Psoas muscle (tissue), 8 donors: ENCODE data around the gene ARHGAP21. TPM values are rescaled to one million over a fixed set of nuclear protein-coding genes. Genes with fewer than 3 reads are reported as not detected.
"Not testable (repeated sequence)": the region's sequence is repeated elsewhere in the genome, so short reads cannot be mapped to it uniquely, and the experiment has no call there.

Source experiments
- ATAC-seq, 4 donors: fragments of 200-7000 bp; cut with Tn5 transposase; one replicate each; pipeline ENCODE4 v1.9.1; 2020; ENCODE audit warnings: moderate library complexity in 3 of 4, mild to moderate bottlenecking in 2 of 4
- DNase-seq, 2 donors: peaks; one replicate each; pipeline ENCODE4 v3.0.0-alpha.2; 2020
- H3K27ac ChIP-seq: fragments of 200-600 bp; one replicate; pipeline ENCODE4 v1.8.0; 2022
- H3K27me3 ChIP-seq, 3 donors: fragments of 200-600 bp in 1 of 3; one replicate each; pipeline versions ENCODE4 v1.6.1 to v1.8.0; 2013 to 2022; ENCODE audit warnings: low read length in 2 of 3, mild to moderate bottlenecking in 2 of 3, moderate library complexity in 1 of 3; ENCODE audit not compliant: insufficient read depth in 3 of 3
- H3K36me3 ChIP-seq, 2 donors: fragments of 200-600 bp in 1 of 2; one replicate each; pipeline versions ENCODE4 v1.6.1 to v1.8.0; 2013 to 2022; ENCODE audit warnings: low read depth in 1 of 2, mild to moderate bottlenecking in 1 of 2, moderate library complexity in 1 of 2; ENCODE audit not compliant: insufficient read depth in 1 of 2
- H3K4me1 ChIP-seq: fragments of 200-600 bp; one replicate; pipeline ENCODE4 v1.8.0; 2022
- H3K4me3 ChIP-seq: fragments of 200-600 bp; one replicate; pipeline ENCODE4 v1.8.0; 2022; ENCODE audit warnings: mild to moderate bottlenecking
- H3K9me3 ChIP-seq: fragments of 200-600 bp; one replicate; pipeline ENCODE4 v1.8.0; 2022
- WGBS, 3 donors: extraction: QIAGEN DNeasy Blood & Tissue Kit; methylation state at CpG; one replicate each; pipeline versions ENCODE4 v1.1.6 to v1.1.7; 2013; 5-methylcytosine and 5-hydroxymethylcytosine counted together
- intact Hi-C, 2 donors: fragments of 100-400 bp; cut with DNase I; formaldehyde crosslinking; loops; one replicate each; pipeline versions ENCODE4 v1.11.0 to v1.14.2; 2022
- polyA plus RNA-seq, 3 donors: library from polyadenylated mRNA; stranded (reverse); fragments of 200-250 nt; gene quantifications; one replicate each; pipeline ENCODE4 v1.2.3, GENCODE V29; 2013
- total RNA-seq, 4 donors: library from RNA; stranded (reverse); fragmentation: NEBNext Ultra II Directional in 2 of 4; extraction: Animal tissue kit (Norgen Biotek cat#: 25700) in 2 of 4; gene quantifications; one replicate each; pipeline versions ENCODE4 v1.2.1 to v1.2.4, GENCODE V29; 2021 to 2023
- TF ChIP-seq, protein P1 (sequence below): fragments of 200-600 bp; IDR thresholded peaks from one replicate; pipeline ENCODE4 v1.8.0; 2022; ENCODE audit warnings: antibody characterized with exemption
- donor health status: healthy with polysubstance abuse.
- donor health status: DM: no; HTN: no; CAD: no; lungs with moderate emphysema.
- donor health status: Bipolar disorder and iron deficiency.
- donor health status: healthy.
- donor health status: DM: yes; HTN: yes; CAD: no.
- donor health status: DM: no; HTN: no; CAD: no.
- donor health status: DM: no; HTN: no; CAD: no.
- donor health status: DM: yes; HTN: yes; CAD: no.

ARHGAP21 gene
- total and polyA plus RNA-seq, 7 donors: 16.1 to 44.7 (median 34.2) TPM

DNA sequence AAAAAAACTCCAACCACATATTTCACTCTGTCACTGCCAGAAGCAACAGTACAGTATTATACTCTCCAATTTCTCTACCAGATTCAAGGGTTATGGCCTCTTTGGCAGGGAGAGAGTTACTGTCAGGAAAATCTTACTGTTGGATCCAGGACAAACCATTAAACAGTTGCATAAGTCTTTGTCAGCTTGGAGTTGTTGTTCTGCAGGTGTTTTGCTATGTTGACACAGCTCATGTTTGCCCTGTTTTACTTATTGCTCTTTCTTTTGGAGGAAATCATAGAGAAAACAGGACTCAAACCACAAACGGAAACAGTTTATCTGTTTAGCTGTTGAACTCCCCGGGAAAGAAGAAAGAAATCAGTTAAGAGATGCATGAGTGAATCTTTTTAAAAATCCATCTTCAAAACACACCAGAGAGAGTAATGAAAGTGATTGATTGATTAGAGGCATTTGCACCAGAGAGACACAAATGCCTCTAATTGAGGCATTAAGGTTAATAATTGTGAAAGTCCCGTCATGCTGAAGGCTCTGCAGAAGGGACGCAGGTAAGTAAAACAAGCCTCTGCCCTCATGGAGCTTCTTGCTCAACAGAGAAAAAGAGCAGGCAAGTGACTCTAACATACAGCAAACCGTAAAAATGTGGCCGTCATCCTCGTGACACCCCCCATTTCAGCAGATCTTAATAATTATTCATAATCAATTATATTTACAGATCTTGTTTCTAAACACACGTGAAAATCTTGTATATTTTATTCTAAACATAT lies 38.7 kb upstream of the ARHGAP21 start:
- WGBS, 3 donors: 66 to 71% (median 69%) methylated on average over 8 of the region's 8 CpGs
- TF ChIP-seq, protein P1, sequence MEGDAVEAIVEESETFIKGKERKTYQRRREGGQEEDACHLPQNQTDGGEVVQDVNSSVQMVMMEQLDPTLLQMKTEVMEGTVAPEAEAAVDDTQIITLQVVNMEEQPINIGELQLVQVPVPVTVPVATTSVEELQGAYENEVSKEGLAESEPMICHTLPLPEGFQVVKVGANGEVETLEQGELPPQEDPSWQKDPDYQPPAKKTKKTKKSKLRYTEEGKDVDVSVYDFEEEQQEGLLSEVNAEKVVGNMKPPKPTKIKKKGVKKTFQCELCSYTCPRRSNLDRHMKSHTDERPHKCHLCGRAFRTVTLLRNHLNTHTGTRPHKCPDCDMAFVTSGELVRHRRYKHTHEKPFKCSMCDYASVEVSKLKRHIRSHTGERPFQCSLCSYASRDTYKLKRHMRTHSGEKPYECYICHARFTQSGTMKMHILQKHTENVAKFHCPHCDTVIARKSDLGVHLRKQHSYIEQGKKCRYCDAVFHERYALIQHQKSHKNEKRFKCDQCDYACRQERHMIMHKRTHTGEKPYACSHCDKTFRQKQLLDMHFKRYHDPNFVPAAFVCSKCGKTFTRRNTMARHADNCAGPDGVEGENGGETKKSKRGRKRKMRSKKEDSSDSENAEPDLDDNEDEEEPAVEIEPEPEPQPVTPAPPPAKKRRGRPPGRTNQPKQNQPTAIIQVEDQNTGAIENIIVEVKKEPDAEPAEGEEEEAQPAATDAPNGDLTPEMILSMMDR: no peak
- Histone ChIP-seq H3K27me3 (no peaks in the 10 kb centered on the region), H3K4me1 (no peaks in the 10 kb centered on the region), H3K4me3 (no peak overlapping the region), H3K36me3 (no peaks in the 10 kb centered on the region), H3K27ac (no peak overlapping the region), H3K9me3 (no peaks in the 10 kb centered on the region)
- DNase-seq (no peak), ATAC-seq (no peak)
- intact Hi-C loops: no loop called here

GRCh38 chr10:24759672-24760071 lies 36.0 kb upstream of the ARHGAP21 start:
- no peak overlapping the region for H3K4me3 ChIP-seq
- ATAC-seq (no peak), DNase-seq (no peak)
- WGBS, 3 donors: 80 to 91% (median 90%) methylated on average over 2 of the region's 2 CpGs
- intact Hi-C loops: no loop called here
- TF ChIP-seq, protein P1: no peak
- H3K27ac ChIP-seq: no peak overlapping the region
- H3K36me3 ChIP-seq: no peaks in the 10 kb centered on the region
- no peaks in the 10 kb centered on the region for H3K4me1 ChIP-seq
- no peaks in the 10 kb centered on the region for H3K27me3 ChIP-seq
- no peaks in the 10 kb centered on the region for H3K9me3 ChIP-seq

- DNase-seq, intact Hi-C loops: not testable (repeated sequence)
Measured at GRCh38 chr10:24758254-24758653, 34.6 kb upstream of the ARHGAP21 start.

DNA sequence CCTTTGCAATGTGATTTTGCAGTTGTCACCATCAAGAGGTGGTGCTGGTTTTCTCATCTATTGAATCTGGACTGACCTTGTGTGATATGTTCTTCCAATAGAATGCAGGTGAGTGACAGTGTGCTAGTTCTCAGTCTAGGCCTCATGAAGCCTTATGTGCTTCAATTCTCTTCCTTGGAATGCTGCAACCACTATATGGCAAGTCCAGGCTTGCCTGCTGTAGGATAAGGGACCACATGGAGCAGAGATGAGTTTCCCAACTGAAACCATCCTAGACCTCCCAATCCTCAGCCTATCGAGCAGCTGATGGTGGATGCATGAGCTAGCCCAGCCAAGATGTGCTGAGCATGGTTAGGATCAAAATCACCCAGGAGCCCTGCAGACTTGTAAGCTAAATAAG lies 32.6 kb upstream of the ARHGAP21 start:
- Histone ChIP-seq H3K9me3 (no peaks in the 10 kb centered on the region), H3K27me3 (no peaks in the 10 kb centered on the region), H3K4me1 (no peaks in the 10 kb centered on the region), H3K27ac (no peak overlapping the region), H3K4me3 (no peak overlapping the region), H3K36me3 (no peaks in the 10 kb centered on the region)
- ATAC-seq (no peak), DNase-seq (no peak)
- 80 to 84% (median 84%) methylated on average over 1 of the region's 1 CpG for WGBS, 3 donors
- intact Hi-C loops: no loop called here
- TF ChIP-seq, protein P1: no peak

More at GRCh38 chr10:24758254-24758653, 34.6 kb upstream of the ARHGAP21 start:
- ATAC-seq, H3K27me3 ChIP-seq, H3K4me3 ChIP-seq, H3K4me1 ChIP-seq, H3K36me3 ChIP-seq, H3K9me3 ChIP-seq, H3K27ac ChIP-seq: not testable (repeated sequence)
- 94 to 96% (median 94%) methylated on average over 3 of the region's 3 CpGs for WGBS, 3 donors

DNA sequence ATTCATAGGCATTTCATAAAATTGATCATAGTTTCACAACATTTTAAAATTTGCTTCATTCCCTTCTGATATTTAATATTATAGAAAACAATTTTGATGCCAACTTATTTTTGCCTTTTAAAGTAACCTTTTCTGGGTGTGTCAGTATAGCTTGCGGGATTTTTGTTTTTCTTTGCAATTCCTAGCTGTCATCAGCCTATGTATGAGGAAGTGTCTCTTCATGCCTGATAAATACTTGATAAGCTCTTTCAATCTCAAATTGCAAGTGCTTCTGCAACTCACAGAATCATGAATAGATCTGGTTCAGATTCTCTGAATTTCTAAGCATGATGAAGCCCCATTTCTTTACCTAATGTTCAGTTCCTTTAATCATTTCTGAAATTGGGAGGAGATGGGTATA lies 28.0 kb upstream of the ARHGAP21 start:
- Histone ChIP-seq H3K27ac (no peak overlapping the region), H3K36me3 (no peaks in the 10 kb centered on the region), H3K4me1 (no peaks in the 10 kb centered on the region), H3K9me3 (no peaks in the 10 kb centered on the region), H3K27me3 (no peaks in the 10 kb centered on the region), H3K4me3 (no peak overlapping the region)
- WGBS, 3 donors: 84 to 89% (median 87%) methylated on average over 1 of the region's 1 CpG
- intact Hi-C loops: no loop called here
- ATAC-seq (no peak), DNase-seq (no peak)
- TF ChIP-seq, protein P1: no peak
